Vagina (tissue), 2 donors: Measurements from ENCODE around the gene HERC2. TPM values are rescaled to one million over a fixed set of nuclear protein-coding genes. Genes with fewer than 3 reads are reported as not detected.
"Not testable (repeated sequence)": the region's sequence is repeated elsewhere in the genome, so short reads cannot be mapped to it uniquely, and the experiment has no call there.

Source experiments
- DNase-seq, 2 donors: peaks; one replicate each; pipeline ENCODE4 v3.0.0-alpha.2; 2017; ENCODE audit errors: extremely low spot score in 2 of 2
- H3K27ac ChIP-seq: fragments of 200-600 bp; sonication (generic); one replicate; pipeline ENCODE4 v1.5.1; 2019
- H3K27me3 ChIP-seq: fragments of 200-600 bp; sonication (generic); one replicate; pipeline ENCODE4 v1.5.1; 2019
- H3K36me3 ChIP-seq, 2 donors: fragments of 200-600 bp; sonication (generic); one replicate each; pipeline ENCODE4 v1.5.1; 2017 to 2019
- H3K4me1 ChIP-seq: fragments of 200-600 bp; sonication (generic); one replicate; pipeline ENCODE4 v1.5.1; 2019
- H3K4me3 ChIP-seq, 2 donors: fragments of 200-600 bp; sonication (generic); 1 replicate in 1 of 2; 2 replicates in 1 of 2; pipeline ENCODE4 v1.5.1; 2016 to 2019
- H3K9me3 ChIP-seq: fragments of 200-600 bp; sonication (generic); one replicate; pipeline ENCODE4 v1.5.1; 2019
- CTCF ChIP-seq, 3 experiments: fragments of 450-650 bp in 2 of 3; fragments of 200-600 bp in 1 of 3; sonication (generic) in 1 of 3; IDR thresholded peaks; one replicate each; pipeline ENCODE4 v1.5.1; 2017 to 2019; ENCODE audit warnings: antibody characterized with exemption in 3 of 3, mild to moderate bottlenecking in 2 of 3, moderate library complexity in 2 of 3
- POLR2A ChIP-seq, 2 donors: fragments of 450-650 bp; IDR thresholded peaks; one replicate each; pipeline ENCODE4 v1.6.1; 2017; ENCODE audit warnings: antibody characterized with exemption in 2 of 2, mild to moderate bottlenecking in 2 of 2, moderate library complexity in 2 of 2
- POLR2AphosphoS5 ChIP-seq, 2 donors: sonication (generic); formaldehyde crosslinking; IDR thresholded peaks; one replicate each; pipeline ENCODE4 v1.9.0; 2017; ENCODE audit warnings: antibody characterized with exemption in 2 of 2, mild to moderate bottlenecking in 2 of 2, low read depth in 1 of 2; ENCODE audit not compliant: insufficient read depth in 1 of 2
- intact Hi-C: fragments of 100-400 bp; cut with DNase I; formaldehyde crosslinking; loops from one replicate; pipeline ENCODE4 v1.15.1; 2023
- total RNA-seq: library from RNA; depleted of rRNA; stranded (reverse); fragments of >200 nt; gene quantifications from one replicate; pipeline ENCODE4 v1.2.3, GENCODE V29; 2016

HERC2 gene
- total RNA-seq, 1 donor from 2014 or later, result 45.2 TPM

- Histone ChIP-seq H3K27me3 (no peaks in the 10 kb centered on the region), H3K36me3 (peaks cover 0 to 61% of the 10 kb centered on the region in 2 donors), H3K9me3 (no peaks in the 10 kb centered on the region), H3K27ac (no peak overlapping the region), H3K4me3 (no peak overlapping the region), H3K4me1 (no peaks in the 10 kb centered on the region)
- DNase-seq, result no peak
- TF ChIP-seq CTCF (IDR thresholded peaks at IDR 0.05) (no peak), POLR2A (IDR thresholded peaks at IDR 0.05) (no peak), POLR2AphosphoS5 (IDR thresholded peaks at IDR 0.05; ENCODE audit: insufficient read depth in 1 of 2, low read depth in 1 of 2) (no peak)
- intact Hi-C loops, result no loop called here
Measured at GRCh38 chr15:28246605-28247004, 75.4 kb downstream of the HERC2 start.

GRCh38 chr15:28243901-28244300, 78.1 kb downstream of the HERC2 start:
- H3K27me3 ChIP-seq, result no peaks in the 10 kb centered on the region
- H3K27ac ChIP-seq, result no peak overlapping the region
- TF ChIP-seq CTCF (IDR thresholded peaks at IDR 0.05) (no peak), POLR2A (IDR thresholded peaks at IDR 0.05) (no peak), POLR2AphosphoS5 (IDR thresholded peaks at IDR 0.05; ENCODE audit: insufficient read depth in 1 of 2, low read depth in 1 of 2) (no peak)
- H3K4me3 ChIP-seq, result no peak overlapping the region
- peaks cover 0 to 64% of the 10 kb centered on the region in 2 donors for H3K36me3 ChIP-seq
- intact Hi-C loops, result no loop called here
- no peak for DNase-seq
- H3K4me1 ChIP-seq, result no peaks in the 10 kb centered on the region
- H3K9me3 ChIP-seq, result no peaks in the 10 kb centered on the region

- intact Hi-C loops, result no loop called here
- Histone ChIP-seq H3K4me1 (no peaks in the 10 kb centered on the region), H3K27ac (no peak overlapping the region), H3K9me3 (no peaks in the 10 kb centered on the region), H3K36me3 (peaks cover 0 to 59% of the 10 kb centered on the region in 2 donors), H3K4me3 (no peak overlapping the region), H3K27me3 (no peaks in the 10 kb centered on the region)
- no peak for TF ChIP-seq POLR2A (IDR thresholded peaks at IDR 0.05)
- TF ChIP-seq CTCF (IDR thresholded peaks at IDR 0.05), result no peak
- no peak for TF ChIP-seq POLR2AphosphoS5 (IDR thresholded peaks at IDR 0.05; ENCODE audit: insufficient read depth in 1 of 2, low read depth in 1 of 2)
- no peak for DNase-seq
Measured at GRCh38 chr15:28243399-28243798, 78.6 kb downstream of the HERC2 start.

- intact Hi-C loops, H3K27me3 ChIP-seq, H3K4me3 ChIP-seq, H3K4me1 ChIP-seq, DNase-seq, H3K9me3 ChIP-seq, H3K27ac ChIP-seq: not testable (repeated sequence)
- peaks cover 0 to 41% of the 10 kb centered on the region in 2 donors for H3K36me3 ChIP-seq
Measured at GRCh38 chr15:28238296-28238695, 83.7 kb downstream of the HERC2 start.

GRCh38 chr15:28231743-28232142, 90.2 kb downstream of the HERC2 start:
- H3K4me3 ChIP-seq, H3K27me3 ChIP-seq, DNase-seq, H3K27ac ChIP-seq, H3K9me3 ChIP-seq, intact Hi-C loops, H3K4me1 ChIP-seq: not testable (repeated sequence)
- H3K36me3 ChIP-seq, result peaks cover 0 to 21% of the 10 kb centered on the region in 2 donors

- DNase-seq, H3K9me3 ChIP-seq, H3K4me1 ChIP-seq, H3K27me3 ChIP-seq, H3K4me3 ChIP-seq, H3K27ac ChIP-seq, intact Hi-C loops: not testable (repeated sequence)
- H3K36me3 ChIP-seq, result peaks cover 0 to 21% of the 10 kb centered on the region in 2 donors
Measured at GRCh38 chr15:28231336-28231735, 90.6 kb downstream of the HERC2 start.

- DNase-seq, H3K9me3 ChIP-seq, H3K27ac ChIP-seq, intact Hi-C loops, H3K4me1 ChIP-seq, H3K27me3 ChIP-seq, H3K4me3 ChIP-seq: not testable (repeated sequence)
- peaks cover 0 to 14% of the 10 kb centered on the region in 2 donors for H3K36me3 ChIP-seq
Measured at GRCh38 chr15:28228990-28229640, 92.9 kb downstream of the HERC2 start.
